H1 (cell line): ENCODE data around the gene IFI27L1. TPM values are rescaled to one million over a fixed set of nuclear protein-coding genes. Genes with fewer than 3 reads are reported as not detected.

Source experiments
- BACH1 ChIP-seq: IDR thresholded peaks from 2 replicates; pipeline ENCODE4 v1.6.1; 2012; ENCODE audit warnings: low read length, improper control_type of control experiment
- NANOG ChIP-seq: IDR thresholded peaks from 2 replicates; pipeline ENCODE4 v1.6.1; 2011; ENCODE audit warnings: low read length, low read depth, mild to moderate bottlenecking, inconsistent platforms; ENCODE audit not compliant: insufficient read depth, poor library complexity, severe bottlenecking
- RFX5 ChIP-seq: IDR thresholded peaks from 2 replicates; pipeline ENCODE4 v1.6.1; 2011; ENCODE audit warnings: low read depth, low read length, improper control_type of control experiment, borderline replicate concordance
- RXRA ChIP-seq: IDR thresholded peaks from 2 replicates; pipeline ENCODE4 v1.6.1; 2011; ENCODE audit warnings: low read depth, mild to moderate bottlenecking, low read length, moderate library complexity; ENCODE audit not compliant: insufficient read depth
- SUZ12 ChIP-seq: fragments of 200-600 bp; sonication (generic); IDR thresholded peaks from 2 replicates; pipeline ENCODE4 v1.6.1; 2012; ENCODE audit warnings: mild to moderate bottlenecking, inconsistent platforms, low read length, moderate library complexity, mixed read lengths
- USF2 ChIP-seq: IDR thresholded peaks from 2 replicates; pipeline ENCODE4 v1.6.1; 2011; ENCODE audit warnings: low read length, improper control_type of control experiment
- polyA plus RNA-seq, 7 experiments: library from polyadenylated mRNA; depleted of rRNA in 3 of 7; stranded (reverse) in 5 of 7; unstranded in 2 of 7; fragments of >200 nt in 5 of 7; fragments of 200-250 nt in 2 of 7; gene quantifications; 1 replicate in 5 of 7; 2 replicates in 1 of 7; 4 replicates in 1 of 7; pipeline versions ENCODE4 v1.2.1 to v1.2.3, GENCODE V29; 2011 to 2013; ENCODE audit warnings: missing spikeins in 2 of 7, mixed read lengths in 2 of 7
- total RNA-seq: library from RNA; stranded (reverse); fragmentation: NEBNext Ultra II Directional; extraction: Animal tissue kit (Norgen Biotek cat#: 25700); gene quantifications from 2 replicates; pipeline ENCODE4 v1.2.1, GENCODE V29; 2021

The IFI27L1 gene
- total and polyA plus RNA-seq, 2 of the 8 experiments (the other 6 are each of a cell fraction or from before 2014, with no cell fraction given), result 21.2 to 30.5 TPM

- TF ChIP-seq NANOG (no peak), SUZ12 (no peak), RFX5 (no peak), USF2 (no peak), RXRA (no peak), BACH1 (no peak)
- TF ChIP-seq, all 59 proteins: peak for 0
Observed at GRCh38 chr14:94139006-94139405, 57.9 kb downstream of the IFI27L1 start (continued).
